HG02763 (cell line): ENCODE data around the gene FAM72C.
"Not testable (repeated sequence)": the region's sequence is repeated elsewhere in the genome, so short reads cannot be mapped to it uniquely, and the experiment has no call there.

Source experiments
- ATAC-seq: cut with Tn5 transposase; IDR thresholded peaks from one replicate; pipeline ENCODE4 v1.9.1; 2021; ENCODE audit warnings: mild to moderate bottlenecking, moderate library complexity; ENCODE audit not compliant: unreplicated experiment

The FAM72C gene

DNA sequence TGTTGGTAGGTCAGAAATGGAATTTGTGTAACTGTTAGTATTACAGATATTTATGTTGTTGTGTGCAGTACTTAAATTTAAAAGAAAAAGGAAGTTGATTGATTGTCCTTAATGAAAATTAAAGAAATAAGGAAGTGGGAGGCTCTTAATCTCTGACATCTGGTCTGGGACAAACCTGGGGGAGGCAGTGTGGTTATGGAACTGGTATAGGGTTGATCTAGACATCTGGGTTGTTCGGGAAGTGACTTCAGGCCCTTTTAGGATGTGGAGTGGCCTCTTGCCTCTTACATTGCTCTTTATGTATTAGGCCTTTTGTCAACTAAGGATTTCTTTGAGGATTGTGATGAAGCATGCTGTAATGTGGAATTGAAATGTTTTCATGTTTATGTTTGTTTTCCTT is 16.1 kb upstream of the FAM72C start:
- ATAC-seq, result not testable (repeated sequence)

GRCh38 chr1:143984721-143985473 is 13.1 kb upstream of the FAM72C start:
- ATAC-seq, result not testable (repeated sequence)

DNA sequence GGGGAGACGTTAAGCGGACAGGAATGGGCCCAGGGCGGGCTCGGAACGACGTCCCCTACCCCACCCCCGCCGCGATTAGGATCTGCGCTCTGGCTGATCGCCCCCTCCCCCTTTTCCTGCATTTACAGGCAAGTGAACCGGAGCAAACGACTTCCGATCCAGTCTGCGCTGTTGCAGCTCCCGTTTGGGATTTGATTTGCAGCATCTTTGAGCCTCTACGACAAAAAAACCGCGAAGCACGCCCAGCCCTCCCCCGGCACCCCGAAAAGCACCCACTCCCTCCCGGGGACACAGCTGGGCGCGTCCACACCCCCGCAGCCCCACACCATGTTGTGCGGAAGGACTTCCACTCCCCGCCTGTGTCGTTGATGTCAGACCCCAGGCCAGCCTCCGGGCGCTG is 2.6 kb upstream of the FAM72C start:
- ATAC-seq, result not testable (repeated sequence)

DNA sequence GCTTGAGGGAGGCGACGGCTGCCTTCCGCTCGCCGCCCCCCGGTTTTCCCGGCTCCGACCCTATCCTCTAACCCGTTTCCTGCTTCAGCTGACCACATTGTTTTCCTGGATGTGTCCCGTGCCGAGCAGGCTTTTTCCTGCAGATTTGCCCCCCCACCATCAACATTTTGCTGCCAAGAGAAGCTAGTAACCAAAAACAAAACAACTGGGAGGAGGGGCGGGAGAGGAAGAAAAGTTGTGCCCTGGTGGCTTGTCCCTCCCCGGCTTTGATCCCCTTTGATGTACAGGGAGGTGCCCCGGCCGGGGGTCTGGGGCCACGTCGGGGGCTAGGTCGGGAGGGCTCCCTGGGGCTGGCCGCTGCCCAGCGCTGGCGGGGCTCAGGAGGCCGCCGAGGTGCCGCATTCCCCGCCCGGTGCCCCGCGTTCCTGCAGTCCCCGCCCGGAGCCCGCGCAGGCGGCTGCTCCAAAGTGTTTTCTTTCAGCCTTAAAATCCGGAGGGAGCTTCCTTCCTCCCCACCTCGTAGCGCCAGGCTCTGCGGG is 2.2 kb upstream of the FAM72C start:
- ATAC-seq, result not testable (repeated sequence)

DNA sequence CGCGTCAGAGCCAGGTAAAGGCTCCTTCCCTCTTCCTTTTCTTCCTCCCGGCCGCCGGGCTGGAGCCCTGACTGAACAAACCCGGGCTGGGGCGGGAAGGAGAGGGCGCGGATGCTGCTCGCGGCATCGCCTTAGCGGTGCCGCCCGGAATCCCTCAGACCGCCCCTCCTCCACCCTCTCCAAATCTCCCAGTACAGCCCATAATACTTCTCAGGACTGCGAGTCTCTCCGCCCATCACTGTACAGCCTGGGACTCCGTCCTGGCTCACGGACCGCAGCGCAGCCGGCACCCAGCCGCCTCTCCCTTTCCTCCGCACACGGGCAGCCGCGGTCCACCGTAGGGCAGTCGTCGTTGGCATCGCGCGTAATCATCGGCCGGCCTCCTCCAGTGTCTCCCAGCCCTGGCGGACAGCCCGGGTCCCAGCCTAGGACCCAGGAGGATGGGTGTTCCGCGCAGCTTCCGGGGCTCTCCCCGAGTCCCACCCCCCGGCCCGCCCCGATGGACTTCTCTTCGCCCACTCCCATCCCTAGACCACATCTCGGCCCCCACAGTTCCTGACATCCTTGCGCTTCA is 1.1 kb upstream of the FAM72C start:
- peak; percentile 6 for ATAC-seq

DNA sequence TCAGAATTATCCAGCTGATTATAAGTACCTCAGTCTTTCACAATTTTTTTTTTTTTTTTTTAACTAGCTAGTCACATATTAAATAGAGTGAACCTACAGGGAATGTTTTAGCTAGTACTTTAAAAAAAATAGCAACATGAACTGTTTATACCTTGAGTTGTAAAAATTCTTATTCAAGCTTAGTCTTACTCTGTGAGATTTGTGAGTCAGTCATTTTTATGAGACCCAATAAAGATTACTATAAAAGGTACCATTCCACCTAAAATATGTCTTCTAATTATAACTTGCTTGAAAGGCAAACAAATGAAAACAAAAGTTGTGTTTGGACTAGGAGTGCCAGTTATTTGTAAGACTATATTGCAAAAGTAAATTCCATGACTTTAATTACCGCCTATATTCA is 5.9 kb downstream of the FAM72C start:
- not testable (repeated sequence) for ATAC-seq

GRCh38 chr1:143964294-143964693 is 7.5 kb downstream of the FAM72C start:
- not testable (repeated sequence) for ATAC-seq

DNA sequence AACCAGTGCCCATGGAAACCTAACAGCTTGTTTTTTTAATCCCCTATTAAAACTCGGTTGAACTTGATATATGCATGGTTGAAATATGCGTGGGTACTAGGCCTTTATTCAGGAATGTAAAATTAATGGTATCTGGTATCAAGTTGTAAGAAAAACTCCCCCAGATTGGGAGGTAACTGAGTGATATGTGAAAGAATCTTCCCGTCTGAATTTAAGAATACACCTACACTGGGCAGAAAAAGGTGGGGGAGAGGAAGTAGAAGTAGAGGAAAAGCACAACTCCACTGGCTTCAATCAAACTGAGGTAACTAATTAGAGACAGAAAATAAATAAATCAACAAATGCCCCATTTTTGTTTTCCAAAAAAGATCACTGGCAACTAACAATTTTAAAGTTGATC is 15.9 kb downstream of the FAM72C start:
- ATAC-seq, result not testable (repeated sequence)

- not testable (repeated sequence) for ATAC-seq
Observed at GRCh38 chr1:143952913-143953312, 18.9 kb downstream of the FAM72C start.

GRCh38 chr1:143951485-143952391 is 20.0 kb downstream of the FAM72C start:
- not testable (repeated sequence) for ATAC-seq

DNA sequence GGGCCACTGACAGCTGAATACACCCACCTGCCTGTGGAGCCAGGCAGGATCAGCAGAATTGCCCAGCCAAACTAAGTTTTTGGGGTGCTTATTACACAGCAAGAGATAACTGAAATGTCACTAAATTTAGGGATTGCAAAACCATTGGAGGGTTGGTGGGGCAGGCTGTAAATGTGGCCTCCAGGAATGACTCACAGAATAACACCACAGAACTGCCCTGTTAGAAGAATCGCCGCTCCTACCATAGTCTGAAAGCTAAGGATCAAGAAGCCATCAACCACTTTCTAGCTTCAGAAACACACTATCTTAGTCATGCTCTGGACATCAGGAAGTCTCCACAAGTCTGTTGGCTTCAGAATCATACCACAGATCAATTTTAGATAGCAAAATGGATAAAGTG is 24.0 kb downstream of the FAM72C start:
- ATAC-seq, result not testable (repeated sequence)

DNA sequence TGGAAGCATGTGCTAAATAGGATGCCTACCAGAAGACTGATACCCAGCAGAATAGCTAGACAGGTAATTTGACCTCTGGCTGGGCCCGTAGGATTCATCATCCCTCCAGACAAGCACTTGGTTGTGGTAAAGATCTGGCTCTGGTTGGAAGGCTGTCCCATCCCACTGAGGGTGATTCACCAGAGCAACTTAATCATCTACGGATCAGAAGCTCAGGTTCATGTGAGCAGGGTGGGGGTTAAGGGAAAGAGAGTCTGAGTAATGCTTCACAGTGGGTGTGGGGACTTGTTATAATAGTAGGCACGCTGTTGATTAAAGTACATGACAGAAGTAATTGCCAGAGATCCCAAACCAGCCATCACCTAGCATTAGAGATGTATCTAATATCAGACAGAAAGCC is 26.5 kb downstream of the FAM72C start:
- ATAC-seq, result not testable (repeated sequence)

DNA sequence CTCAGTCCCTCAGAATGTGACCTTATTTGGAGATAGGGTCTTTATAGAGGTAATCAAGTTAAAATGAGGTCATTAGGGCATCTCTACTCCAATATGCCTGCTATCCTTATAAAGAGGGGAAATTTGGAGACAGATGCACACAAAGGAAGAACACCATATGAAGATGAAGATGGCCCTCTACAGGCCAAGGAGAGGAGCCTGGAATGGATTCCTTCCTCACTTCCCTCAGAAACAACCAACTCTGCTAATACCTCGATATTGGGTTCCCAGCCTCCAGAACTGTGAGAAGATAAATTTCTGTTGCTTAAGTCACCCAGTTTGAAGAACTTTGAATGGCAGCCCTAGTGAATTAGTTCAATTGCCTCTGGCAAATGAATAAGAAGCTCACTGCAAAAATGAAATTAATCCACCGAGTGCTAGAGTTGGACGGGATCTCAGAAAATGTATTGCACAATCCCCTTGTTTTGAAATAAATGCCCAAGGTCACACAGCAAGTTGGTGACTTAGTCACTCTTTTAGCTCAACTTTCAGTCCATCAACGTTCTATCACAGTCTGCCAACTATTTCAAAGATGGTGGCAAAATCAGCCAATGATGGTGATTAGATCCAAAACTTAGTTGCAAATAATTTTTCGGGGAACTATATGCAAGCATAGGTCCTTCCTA is 27.1 kb downstream of the FAM72C start:
- ATAC-seq, result not testable (repeated sequence)

- not testable (repeated sequence) for ATAC-seq
Observed at GRCh38 chr1:143943319-143943978, 28.3 kb downstream of the FAM72C start.

GRCh38 chr1:143942238-143942860 is 29.4 kb downstream of the FAM72C start:
- not testable (repeated sequence) for ATAC-seq

DNA sequence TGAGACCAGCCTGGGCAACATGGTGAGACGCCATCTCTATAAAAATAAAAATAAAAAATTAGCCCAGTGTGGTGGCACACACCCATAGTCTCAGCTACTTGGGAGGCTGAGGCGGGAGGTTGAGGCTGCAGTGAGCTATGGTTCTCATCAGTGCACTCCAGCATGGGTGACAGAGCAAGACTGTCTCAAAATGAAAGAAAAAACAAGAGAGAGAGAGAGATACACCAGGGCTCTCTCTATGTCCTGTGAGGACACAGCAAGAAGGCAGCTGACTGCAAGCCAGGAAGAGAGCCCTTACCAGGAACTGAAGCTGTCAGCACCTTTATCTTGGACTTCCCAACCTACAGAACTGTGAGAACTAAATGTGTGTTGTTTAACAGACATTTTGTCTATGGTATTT is 32.1 kb downstream of the FAM72C start:
- ATAC-seq, result not testable (repeated sequence)

GRCh38 chr1:143938922-143939321 is 32.9 kb downstream of the FAM72C start:
- not testable (repeated sequence) for ATAC-seq

GRCh38 chr1:143936457-143937115 is 35.2 kb downstream of the FAM72C start:
- ATAC-seq, result not testable (repeated sequence)

- not testable (repeated sequence) for ATAC-seq
Observed at GRCh38 chr1:143919127-143919526, 52.7 kb downstream of the FAM72C start.
